ENCODE data around the gene ANKFN1. TPM values are rescaled to one million over a fixed set of nuclear protein-coding genes. Genes with fewer than 3 reads are reported as not detected.

Gene ANKFN1
- total RNA-seq, 1 experiment from 2014 or later = 0.49 TPM

- POLR2A ChIA-PET = interaction anchor here (0.6 to 0.9 kb wide), 3 partner anchors 15 to 295 kb away, joined by 3 to 6 read pairs (median 3); no protein-coding TSS in a partner anchor
- no peak overlapping the region for H3K27ac Mint-ChIP-seq (ENCODE audit: low read depth, unreplicated experiment)
- no peaks in the 10 kb centered on the region for H3K36me3 Mint-ChIP-seq (ENCODE audit: insufficient read depth, unreplicated experiment)
- CTCF ChIA-PET = interaction anchor here (0.6 to 0.9 kb wide), 2 partner anchors 8 to 10 kb away, joined by 3 read pairs; no protein-coding TSS in a partner anchor
- no peak for TF ChIP-seq CTCF (IDR thresholded peaks at IDR 0.05; ENCODE audit: unreplicated experiment)
- DNase-seq (ENCODE audit: unreplicated experiment) = no peak
- H3K9me3 Mint-ChIP-seq (ENCODE audit: unreplicated experiment) = no peaks in the 10 kb centered on the region
- H3K4me3 Mint-ChIP-seq (ENCODE audit: unreplicated experiment) = no peak overlapping the region
- BruUV-seq (replicated peaks) = no TSS peak
- peaks cover 22% of the 10 kb centered on the region for H3K4me1 Mint-ChIP-seq (ENCODE audit: insufficient read depth, unreplicated experiment)
- intact Hi-C loops (cut with micrococcal nuclease) = no loop called here
- no peaks in the 10 kb centered on the region for H3K27me3 Mint-ChIP-seq (ENCODE audit: insufficient read depth, unreplicated experiment)
These were observed 6.6 kb downstream of the ANKFN1 start for GRCh38 chr17:56159826-56160380.

DNA sequence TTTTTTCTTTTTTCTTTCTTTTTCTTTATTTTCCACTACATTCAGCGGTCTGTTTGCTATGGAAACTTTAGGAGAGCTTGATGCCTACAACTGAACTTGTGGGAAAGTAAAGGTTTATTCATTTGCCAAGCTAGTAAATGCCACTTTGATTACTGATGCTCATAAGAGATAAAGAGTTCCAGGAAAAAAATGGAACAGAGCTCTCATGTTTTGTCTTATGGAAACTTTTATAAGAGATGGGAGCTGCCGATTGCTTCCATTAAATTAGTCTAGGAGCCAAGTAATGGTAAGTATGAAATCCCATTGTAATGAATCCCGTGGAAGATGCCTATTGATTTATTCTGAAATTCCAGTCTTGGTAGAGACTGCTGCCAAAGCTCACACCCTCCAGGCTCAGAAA, 7.1 kb downstream of the ANKFN1 start:
- TF ChIP-seq CTCF (IDR thresholded peaks at IDR 0.05; ENCODE audit: unreplicated experiment) = no peak
- Mint-ChIP-seq H3K27ac (ENCODE audit: low read depth, unreplicated experiment) (no peak overlapping the region), H3K4me3 (ENCODE audit: unreplicated experiment) (no peak overlapping the region), H3K4me1 (ENCODE audit: insufficient read depth, unreplicated experiment) (peaks cover 22% of the 10 kb centered on the region), H3K9me3 (ENCODE audit: unreplicated experiment) (no peaks in the 10 kb centered on the region), H3K36me3 (ENCODE audit: insufficient read depth, unreplicated experiment) (no peaks in the 10 kb centered on the region), H3K27me3 (ENCODE audit: insufficient read depth, unreplicated experiment) (no peaks in the 10 kb centered on the region)
- POLR2A ChIA-PET = interaction anchor here (0.6 to 0.9 kb wide), 3 partner anchors 16 to 295 kb away, joined by 3 to 6 read pairs (median 3); no protein-coding TSS in a partner anchor
- DNase-seq (ENCODE audit: unreplicated experiment) = no peak
- CTCF ChIA-PET = interaction anchor here (0.6 to 0.9 kb wide), 2 partner anchors 9 to 11 kb away, joined by 3 read pairs; no protein-coding TSS in a partner anchor
- intact Hi-C loops (cut with micrococcal nuclease) = no loop called here
- no TSS peak for BruUV-seq (replicated peaks)

GRCh38 chr17:56165072-56165641, 11.9 kb downstream of the ANKFN1 start:
- H3K9me3 Mint-ChIP-seq (ENCODE audit: unreplicated experiment) = no peaks in the 10 kb centered on the region
- no peak overlapping the region for H3K4me3 Mint-ChIP-seq (ENCODE audit: unreplicated experiment)
- no peak for TF ChIP-seq CTCF (IDR thresholded peaks at IDR 0.05; ENCODE audit: unreplicated experiment)
- no peak for DNase-seq (ENCODE audit: unreplicated experiment)
- no TSS peak for BruUV-seq (replicated peaks)
- no peak overlapping the region for H3K27ac Mint-ChIP-seq (ENCODE audit: low read depth, unreplicated experiment)
- CTCF ChIA-PET = interaction anchor here (0.6 kb wide), 1 partner anchor 97 kb away, joined by 3 read pairs; no protein-coding TSS in a partner anchor
- H3K36me3 Mint-ChIP-seq (ENCODE audit: insufficient read depth, unreplicated experiment) = no peaks in the 10 kb centered on the region
- peaks cover 22% of the 10 kb centered on the region for H3K4me1 Mint-ChIP-seq (ENCODE audit: insufficient read depth, unreplicated experiment)
- no peaks in the 10 kb centered on the region for H3K27me3 Mint-ChIP-seq (ENCODE audit: insufficient read depth, unreplicated experiment)
- intact Hi-C loops (cut with micrococcal nuclease) = no loop called here
- POLR2A ChIA-PET = no interaction called here

DNA sequence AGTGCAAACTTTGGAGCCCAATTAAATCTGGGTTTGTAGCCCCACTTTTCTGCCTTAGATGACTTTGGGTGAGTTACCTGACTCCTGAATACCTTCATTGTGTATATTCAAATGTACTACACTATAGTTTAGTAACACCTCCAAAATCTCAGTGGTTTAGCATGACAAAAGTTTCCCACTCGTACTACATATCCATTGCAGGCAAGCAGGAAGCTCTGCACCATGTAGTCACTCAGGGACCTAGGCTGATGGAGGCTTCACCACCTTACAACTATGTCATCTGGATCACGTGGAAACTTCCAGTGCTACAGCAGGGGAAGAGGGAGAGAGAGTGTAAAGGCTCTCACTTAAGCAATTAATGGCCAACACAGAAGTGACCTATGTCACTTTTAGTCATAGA, 14.2 kb downstream of the ANKFN1 start:
- Mint-ChIP-seq H3K27ac (ENCODE audit: low read depth, unreplicated experiment) (no peak overlapping the region), H3K4me1 (ENCODE audit: insufficient read depth, unreplicated experiment) (peaks cover 19% of the 10 kb centered on the region), H3K9me3 (ENCODE audit: unreplicated experiment) (no peaks in the 10 kb centered on the region), H3K4me3 (ENCODE audit: unreplicated experiment) (no peak overlapping the region), H3K27me3 (ENCODE audit: insufficient read depth, unreplicated experiment) (no peaks in the 10 kb centered on the region), H3K36me3 (ENCODE audit: insufficient read depth, unreplicated experiment) (no peaks in the 10 kb centered on the region)
- TF ChIP-seq CTCF (IDR thresholded peaks at IDR 0.05; ENCODE audit: unreplicated experiment) = no peak
- intact Hi-C loops (cut with micrococcal nuclease) = no loop called here
- DNase-seq (ENCODE audit: unreplicated experiment) = no peak
- ChIA-PET POLR2A (no interaction called here), CTCF (interaction anchor here (0.6 kb wide), 1 partner anchor 26 kb away, joined by 3 read pairs; no protein-coding TSS in a partner anchor)
- BruUV-seq (replicated peaks) = no TSS peak

Data from MCF 10A (cell line).